Activated T-helper 9 cell treated with anti-CD3 and anti-CD28 coated beads, Interleukin-2, amount 50 U/mL, for 16 hours (primary cell): ENCODE data around the gene ATP2B2.

ENCODE experiments used
- DNase-seq: peaks from one replicate; pipeline ENCODE4 v3.0.0-alpha.2; 2020; ENCODE audit warnings: low read depth

The ATP2B2 gene

DNA sequence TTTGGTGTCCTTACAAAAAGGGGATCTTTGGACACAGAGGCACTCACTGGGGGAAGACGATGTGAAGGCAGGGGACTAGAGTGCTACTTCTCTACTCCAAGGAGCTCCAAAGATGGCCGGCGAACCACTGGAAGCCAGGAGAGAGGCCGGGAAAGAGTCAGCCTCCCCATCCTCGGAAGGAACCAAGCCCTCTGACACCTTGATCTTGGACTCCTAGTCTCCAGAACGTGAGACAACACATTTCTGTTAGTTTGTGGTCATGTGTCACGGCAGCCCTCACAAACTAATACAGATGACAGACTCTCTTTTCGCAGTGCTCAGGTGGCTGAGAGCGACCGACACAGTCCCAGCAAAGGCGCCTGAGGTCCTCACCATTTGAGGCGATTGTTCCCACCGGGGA is 24.4 kb upstream of the ATP2B2 start:
- no peak for DNase-seq

DNA sequence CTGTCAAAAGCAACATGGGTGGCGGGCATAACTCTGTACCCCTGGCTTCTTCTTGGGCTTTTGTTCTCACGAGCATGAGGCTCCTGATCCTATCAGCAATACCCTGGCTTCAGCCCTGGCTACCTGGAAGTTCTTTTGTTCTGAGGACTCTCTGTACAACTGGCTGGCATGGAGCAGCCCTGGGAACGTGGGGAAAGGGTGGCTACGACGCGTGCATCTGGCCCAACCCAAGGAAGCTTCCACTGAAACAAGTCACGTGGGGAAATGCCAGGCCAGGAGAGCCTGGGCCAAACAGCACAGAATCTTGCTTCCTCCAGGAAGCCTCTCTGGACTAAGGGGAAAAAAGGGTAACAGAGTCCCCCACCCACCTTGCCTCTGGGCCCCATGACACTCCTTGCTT is 22.7 kb upstream of the ATP2B2 start:
- no peak for DNase-seq

DNA sequence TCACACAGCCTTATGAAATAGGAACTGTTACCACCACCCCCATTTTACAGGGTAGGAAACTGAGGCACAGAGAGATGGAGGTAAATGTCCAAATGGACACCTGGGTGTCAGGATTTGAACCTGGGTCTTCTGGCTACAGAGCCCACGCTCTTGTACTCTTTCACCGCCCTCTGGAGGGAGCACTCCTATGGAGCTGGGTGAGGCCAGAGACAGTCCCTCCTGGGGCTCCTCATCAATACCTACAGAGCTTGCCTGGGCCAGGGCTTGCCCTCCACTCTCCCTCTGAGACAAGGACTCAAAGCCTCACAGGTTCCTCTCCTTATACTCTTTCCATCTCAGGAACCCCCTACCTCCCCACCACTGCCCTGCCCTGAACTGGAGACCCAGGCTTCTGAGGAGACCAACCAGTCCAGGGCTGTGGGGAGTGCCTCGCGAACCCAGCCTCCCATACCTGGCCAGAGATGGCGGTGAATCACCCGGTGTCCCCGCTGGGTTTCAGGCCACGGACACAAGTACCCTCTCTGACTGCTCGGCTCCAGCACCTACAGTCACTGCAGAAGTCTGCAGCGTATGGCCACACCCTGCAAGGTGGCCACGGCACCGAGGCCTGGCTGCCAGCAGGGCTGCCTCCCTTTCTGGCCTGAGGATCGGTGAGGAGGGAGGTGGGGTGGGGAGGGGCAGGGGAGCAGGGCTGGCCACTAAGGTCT is 22.1 kb upstream of the ATP2B2 start:
- DNase-seq = no peak

DNA sequence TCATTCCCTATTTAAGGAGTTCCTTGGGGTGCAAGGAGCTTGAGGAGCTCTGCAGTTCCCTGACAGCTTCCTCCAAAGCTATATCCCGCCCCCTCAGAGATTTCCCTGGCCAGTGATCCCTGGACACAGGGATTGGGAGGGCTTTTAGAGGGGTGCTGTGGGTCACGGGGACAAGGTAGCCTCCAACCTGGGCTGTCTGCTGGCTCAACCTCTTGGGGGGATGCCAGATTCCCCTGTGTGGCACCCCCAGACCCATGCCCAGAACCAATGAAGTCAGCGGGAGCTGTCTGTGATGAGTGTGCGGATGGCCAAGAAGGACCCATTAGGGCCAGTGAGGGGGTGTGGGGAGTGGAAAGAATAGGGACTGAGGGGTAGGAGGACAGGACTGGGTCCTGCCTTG is 21.0 kb upstream of the ATP2B2 start:
- DNase-seq = no peak

DNA sequence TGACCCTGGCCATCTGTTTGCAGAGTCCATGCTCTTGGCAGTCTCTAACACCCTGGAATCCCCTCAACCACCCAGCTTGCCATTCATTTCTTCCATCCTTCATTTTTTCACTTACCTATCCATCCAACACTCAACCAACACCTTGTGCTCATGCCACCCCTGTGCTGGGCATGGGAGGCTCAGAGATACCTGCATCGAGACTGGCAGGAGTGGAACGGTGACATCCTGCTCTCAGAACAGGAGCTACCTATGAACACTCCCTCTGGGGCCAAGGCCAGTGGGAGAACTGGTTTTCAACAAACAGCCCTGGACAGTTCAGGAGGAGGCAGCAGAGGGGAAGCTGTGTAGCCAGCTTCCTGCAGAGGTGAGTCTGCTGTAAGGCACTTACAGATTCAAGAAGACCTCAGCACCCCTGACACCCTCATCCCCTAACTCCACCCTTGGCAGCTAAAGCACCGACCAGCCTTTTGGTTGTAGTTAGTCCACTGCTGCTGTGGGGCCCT is 19.5 kb upstream of the ATP2B2 start:
- DNase-seq = no peak

DNA sequence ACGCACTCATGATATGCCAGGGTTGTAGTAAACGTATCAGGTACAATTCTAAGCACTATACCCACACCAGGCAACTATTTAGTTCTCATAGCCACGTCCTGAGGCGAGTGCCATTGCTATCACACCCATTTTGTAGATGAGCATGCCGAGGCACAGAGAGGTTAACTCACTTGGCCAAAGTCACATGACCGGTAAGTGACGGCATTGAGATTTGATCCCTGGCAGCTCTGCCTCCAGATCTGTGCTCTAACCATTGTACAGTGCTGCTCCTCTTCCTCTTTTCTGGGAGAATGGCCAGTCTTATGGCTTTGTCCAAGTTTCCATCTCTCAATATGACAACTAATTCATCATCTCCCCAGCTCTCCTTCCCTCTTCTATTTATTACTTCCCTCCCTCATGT is 18.9 kb upstream of the ATP2B2 start:
- no peak for DNase-seq

DNA sequence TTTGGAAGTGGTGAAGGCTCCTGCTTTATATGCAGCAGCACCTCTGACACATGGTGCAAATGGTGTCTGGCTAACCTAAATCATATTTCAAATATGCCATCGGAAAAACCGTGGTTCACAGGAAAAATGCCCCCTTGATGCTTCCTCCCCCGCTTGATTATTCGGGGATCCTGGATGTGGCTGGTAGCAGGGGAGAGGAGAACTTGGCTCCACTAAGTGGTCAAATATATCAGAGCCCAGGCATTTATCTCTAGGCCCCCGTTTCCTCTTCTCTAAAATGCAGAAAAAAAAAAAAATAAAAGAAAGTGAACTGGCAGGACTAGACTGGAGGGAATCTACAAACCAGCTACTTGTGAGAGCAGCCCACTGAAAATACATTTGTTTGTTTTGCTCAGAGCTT is 18.2 kb upstream of the ATP2B2 start:
- DNase-seq = no peak

DNA sequence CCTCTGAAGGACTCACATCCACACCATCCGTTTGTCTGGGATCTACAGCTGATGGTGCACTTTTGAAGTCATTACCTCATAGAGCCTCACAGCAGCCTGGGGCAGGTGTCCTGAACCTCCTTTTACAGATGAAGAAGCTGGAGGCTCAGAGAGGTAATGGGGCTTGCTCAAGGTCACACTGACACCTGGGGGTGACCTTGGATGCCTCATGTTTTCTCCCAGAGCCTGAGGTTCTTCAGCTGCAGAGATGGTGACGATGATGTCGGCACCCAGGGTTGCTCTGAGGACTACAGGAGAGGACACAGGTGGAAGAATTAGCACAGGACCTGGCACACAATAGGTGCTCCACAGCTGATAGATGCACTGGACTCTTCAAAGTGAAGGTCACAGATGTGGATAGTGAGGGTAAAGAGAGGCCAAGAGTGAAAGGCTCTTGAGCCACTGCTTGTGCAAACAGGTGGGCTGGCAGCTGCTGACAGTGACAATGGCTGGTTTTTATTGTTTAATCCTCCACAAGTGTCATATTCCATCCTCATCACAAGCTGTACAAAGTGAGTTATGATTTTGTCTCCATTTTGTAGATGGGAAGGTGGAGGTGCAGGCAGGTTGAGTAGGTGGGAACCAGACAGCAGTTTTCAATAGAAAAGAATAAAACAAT is 17.4 kb upstream of the ATP2B2 start:
- DNase-seq = no peak

DNA sequence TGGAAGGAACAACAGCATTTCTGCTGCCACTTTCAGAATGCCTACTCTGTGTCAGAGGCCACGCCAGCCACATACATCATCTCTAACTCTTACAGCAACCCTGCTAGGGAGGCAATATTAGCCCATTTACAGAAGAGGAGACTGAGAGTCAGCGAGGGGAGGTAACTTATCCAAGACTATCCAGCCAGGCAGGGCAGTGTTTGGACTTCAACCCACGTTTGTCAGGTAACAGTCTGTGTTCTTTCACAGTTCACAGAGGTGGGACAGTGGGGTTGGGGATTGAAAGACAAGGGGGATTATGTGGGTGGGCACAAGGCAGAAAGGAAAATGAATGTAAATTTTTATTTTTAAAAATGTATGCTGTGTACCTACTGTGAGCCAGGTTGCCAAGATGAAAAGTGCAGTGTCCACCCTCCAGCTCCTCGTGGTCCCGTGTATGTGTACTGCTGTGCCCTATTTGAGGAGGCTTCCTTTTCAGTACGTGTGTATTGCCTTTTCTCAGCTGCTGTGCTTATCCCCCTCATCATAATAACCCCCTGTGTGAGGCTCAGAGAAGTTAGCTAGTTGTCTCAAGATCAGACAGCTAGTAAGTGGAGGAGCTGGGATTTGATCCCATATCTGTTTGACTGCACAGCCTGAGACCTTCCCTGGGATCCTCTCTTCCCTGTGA is 16.5 kb upstream of the ATP2B2 start:
- DNase-seq = no peak

DNA sequence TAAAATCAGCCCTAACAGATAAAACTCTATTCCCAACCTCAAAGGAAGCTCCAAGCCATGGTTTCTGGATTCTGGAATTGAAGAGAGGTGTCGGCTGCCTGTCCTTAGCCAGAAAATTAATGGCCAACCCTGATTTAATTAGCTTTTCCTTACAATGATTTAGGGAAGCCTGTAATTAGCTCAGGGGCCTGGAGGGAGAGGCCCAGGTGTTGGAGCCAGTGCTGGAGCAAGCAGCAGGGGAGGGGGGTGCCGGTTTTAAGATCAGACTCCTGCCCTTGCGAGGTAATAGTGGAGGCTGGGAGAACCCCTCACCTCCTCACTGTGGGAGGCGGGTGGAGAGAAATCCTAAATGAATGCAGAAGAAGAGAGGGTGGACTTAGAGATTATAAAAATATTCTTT is 14.7 kb upstream of the ATP2B2 start:
- no peak for DNase-seq

DNA sequence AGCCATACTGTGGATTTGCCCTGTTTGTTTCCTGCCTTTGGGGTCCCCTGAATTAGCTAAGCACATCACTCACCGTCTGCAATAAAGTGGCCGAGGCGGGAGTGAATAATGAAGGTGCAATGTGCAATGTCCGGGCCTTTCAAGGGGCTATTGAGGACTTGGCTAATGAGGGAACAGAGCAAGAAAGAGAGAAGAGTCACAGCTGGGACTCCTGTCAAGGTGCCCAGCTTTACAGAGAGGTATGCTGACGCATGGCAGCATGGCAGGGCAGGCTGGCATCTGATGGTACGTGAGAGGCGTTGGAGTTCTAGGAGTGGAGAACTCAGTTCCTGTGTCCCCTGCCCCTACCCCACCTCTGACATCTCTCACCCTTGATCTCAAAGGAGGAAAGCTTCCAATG is 13.8 kb upstream of the ATP2B2 start:
- no peak for DNase-seq

DNA sequence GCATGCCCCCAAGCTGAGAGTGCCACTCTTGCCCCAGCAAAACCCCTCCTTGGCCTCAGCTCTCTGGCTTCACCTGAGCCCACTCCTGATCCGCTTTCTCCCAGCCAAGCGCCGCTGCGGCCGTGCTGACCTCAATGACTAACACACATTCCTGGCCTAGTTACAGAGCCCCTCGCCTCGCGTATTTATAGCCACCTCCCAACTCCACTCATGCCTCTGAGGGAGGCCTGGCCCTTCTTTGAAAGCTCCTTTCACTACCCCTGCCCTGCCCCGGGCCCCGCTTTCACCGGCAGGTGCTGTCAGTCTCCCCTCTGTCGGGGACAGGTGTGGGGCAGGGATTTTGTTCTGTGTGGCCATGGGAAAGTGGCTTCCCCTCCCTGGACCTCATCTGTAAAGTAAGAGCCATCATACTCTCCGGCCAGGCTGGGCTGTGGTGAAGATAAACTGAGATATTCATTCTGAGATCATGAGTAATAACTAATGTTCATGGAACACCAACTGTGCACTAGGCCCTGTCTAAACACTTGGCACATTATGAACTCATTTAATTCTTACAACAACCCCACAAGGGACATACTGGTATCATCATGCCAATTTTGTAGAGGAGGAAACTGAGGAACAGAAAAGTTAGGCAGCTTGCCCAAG is 13.2 kb upstream of the ATP2B2 start:
- DNase-seq = no peak

DNA sequence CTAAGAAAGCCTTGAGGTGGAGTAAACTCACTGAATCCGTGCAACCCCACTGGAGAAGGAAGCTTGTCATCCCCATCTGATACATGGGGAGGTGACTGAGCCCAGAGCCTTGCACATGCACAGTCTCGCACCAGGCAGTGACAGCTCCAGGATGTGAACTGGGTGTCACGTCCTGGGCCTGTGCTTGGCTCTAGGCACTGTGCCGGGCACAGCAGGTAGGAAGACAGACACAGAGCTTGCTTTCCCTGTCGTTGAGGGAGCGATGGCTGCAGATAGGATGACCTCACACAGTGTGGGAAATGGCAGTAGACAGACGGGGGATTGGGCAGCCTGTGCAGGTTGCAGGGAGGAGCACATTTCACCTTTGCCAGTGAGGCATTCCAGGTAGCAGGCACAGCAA is 12.2 kb upstream of the ATP2B2 start:
- no peak for DNase-seq

DNA sequence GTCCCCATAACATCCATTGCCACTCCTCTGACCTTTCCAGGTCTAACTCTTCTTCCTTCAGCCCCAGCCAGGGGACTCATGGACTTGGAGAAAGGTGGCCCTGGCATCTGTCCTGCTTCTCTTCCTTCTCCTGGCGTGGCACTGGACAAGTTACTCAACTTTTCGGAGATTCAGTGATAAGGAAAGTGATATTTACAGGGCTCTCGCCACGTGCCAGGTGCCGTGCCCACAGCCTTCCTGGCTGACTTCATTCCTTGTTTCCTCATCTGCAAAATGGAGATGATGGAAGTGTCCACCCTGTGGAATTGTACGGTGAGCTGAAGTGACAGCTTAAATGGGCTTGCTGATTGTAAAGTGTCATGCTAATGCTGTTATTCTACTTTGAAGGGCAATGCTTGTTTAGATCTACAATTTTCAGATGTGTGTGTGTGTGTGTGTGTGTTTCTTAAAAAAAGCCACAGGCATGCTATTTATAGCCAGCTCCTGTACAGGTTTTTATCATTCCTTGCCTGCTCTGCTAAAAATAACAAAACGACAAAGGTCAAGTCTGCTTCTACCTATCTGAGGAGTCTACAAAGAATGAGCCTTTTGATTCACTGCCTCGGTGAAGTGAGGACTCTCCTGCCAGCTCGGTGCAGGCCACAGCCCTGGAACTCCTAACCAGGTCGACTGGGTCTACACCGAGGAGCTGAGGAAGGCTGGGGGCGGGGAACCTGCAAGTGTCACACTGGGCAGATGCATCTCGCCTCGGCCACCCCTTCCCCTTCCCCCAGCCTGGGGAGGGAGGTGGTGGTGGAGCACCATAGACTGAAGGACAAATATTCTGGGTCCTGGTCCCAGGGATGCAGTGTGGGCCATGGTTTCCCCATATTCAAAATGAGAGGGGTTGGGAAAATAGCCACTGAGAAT is 11.4 kb upstream of the ATP2B2 start:
- no peak for DNase-seq

DNA sequence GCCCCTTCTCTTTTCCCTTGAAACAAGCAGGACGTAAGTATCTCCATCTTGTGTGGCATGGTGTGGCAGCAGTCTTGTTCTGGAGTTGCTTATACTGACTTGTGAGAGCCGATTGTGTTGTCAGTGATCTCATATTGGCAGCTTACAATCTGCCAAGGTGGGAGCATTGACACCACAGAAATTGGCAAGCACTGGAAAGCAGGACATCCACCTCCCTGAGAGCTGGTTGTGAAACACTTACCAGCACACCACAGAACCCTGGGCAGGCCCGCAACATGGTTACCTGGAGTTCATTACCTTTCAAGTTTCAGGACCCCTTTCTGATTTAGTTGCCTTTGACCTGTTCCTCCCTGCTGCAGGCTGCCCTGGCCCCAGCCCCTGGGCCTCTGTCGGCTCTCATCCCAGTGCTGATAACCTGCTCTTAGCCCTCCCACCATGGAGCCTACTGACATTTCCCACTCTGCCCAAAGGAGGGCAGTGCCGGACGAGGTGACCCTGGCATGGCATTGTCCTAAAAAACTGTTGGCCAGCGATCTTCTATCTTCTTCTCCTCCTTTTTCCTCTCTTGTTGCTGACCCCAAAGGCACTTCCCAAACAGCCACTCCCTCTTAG is 10.6 kb upstream of the ATP2B2 start:
- DNase-seq = no peak

DNA sequence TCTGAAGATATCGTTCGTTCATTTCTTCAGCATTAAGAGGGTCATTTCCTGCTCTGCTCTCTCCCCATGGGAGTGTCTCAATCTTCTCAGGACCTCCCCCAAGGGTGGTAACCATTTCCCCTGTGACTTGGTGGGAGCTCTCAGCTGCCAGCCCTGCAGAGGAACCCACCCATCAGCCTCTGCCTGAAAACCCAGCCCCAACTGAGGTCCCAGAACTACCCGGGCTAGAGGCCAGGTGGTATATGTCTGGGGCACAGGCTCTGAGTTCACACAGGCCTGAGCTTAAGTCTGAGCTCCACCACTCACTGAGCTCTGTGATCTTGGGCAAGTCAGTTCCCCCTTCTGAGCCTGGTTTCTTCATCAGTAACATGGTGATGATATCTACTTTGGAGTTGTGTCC is 10.0 kb upstream of the ATP2B2 start:
- DNase-seq = no peak

DNA sequence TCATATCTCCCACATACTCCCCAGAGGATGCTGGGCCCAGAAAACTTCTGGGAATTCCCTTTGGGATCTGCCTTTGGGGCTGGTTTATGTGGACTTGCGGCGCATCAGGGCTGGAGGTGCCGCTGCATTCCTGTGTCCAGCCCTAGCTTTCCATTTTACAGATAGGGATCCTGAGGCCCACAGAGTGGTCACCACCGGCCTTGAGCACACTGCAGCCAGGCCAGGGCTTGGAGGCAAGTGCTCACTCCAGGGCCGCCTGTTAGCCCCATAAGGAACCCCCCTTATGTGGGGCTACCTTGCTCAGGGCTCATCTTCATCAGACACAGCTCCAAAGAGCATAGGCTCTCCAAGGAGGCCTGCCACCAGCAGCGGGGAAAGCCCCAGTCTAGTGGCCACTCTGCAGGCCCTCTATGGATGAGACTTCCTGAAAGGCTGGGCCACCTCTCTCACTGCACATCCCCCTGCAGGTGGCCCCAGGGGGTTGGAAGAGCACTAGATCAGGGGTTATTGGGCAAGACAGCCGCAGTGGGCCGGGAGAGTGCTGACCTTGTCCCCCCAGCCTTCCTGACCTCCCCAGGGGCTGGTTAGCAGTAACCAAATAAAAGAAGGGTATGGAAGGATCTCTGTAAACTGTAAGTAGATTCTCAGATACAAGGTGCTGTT is 9.2 kb upstream of the ATP2B2 start:
- DNase-seq = no peak

DNA sequence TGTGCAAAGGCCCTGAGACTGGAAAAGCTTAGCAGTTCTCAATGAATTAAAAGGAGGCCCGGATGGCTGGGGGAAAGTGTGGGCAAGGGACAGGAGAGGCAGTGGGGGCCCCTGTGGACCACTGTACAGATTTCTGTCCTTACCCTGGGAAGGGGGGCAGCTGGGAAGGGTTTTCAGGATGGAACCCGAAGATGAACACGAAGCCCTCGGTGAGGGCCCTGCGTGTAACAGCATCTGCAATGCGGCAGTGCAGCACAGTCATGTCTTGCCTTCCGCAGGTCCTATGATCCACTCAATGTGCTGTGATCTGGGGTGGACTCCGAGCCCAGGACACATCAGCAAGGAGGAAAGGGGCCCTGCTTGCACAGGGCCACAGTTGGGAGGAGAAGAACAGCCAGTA is 7.9 kb upstream of the ATP2B2 start:
- DNase-seq = no peak

DNA sequence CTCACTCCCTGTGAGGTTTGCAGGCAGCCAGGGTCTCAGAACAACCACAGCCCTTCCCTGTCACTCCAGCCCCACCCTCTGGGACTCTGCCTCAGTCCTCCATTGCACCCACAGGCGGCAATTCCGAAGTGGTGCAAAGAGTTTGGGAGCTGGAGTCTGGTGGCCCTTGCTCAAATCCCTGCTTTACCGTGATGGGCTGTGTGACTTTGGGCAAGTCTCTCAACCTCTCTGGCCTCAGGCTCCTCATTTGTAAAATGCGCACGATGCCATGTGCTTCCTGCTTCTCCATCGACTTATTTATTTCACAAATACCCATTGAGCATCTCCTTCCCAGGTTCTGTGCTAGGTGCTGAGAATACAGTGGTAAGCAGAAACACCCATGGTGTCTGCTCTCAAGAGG is 7.3 kb upstream of the ATP2B2 start:
- no peak for DNase-seq

DNA sequence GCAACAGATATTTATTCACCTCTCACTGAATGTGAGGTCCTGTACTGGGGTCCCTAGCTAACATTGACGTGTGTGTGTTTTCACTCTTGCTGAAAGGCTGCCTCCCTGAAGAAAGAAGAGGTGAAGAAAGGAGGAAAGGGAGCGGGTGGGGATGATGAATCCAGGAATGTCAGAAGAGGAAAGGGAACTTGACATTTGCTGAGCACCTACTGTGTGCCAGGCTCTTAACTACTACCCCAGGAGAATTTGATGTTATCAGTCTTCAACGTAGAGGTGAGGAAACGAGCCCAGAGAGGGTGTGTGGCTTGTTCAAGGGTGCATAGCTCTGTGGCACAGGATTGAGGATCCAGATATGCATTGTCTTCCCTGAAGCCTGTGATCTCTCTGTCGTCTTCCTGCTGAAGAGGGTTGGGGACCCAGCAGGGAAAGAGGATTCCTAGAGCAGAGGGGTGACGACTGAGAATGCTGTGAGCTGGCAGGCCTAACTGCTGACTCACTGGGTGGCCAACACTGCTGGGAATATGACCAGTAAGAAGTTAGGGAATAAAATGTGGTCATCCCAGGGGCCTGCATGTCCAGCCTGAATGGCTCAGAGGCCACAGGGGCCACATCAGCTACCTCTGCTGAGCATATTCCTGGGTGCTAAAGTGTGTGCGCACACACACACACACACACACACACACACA is 6.6 kb upstream of the ATP2B2 start:
- no peak for DNase-seq
